ENCODE measurements around the gene INSC. TPM values are rescaled to one million over a fixed set of nuclear protein-coding genes. Genes with fewer than 3 reads are reported as not detected.

The INSC gene
- total and polyA plus RNA-seq, 2 of the 8 experiments (the other 6 are each of a cell fraction or from before 2014, with no cell fraction given), result 0.58 to 0.59 TPM

- no peak overlapping the region for H4K8ac ChIP-seq (ENCODE audit: extremely low read depth, insufficient read depth, low read length)
- no peak overlapping the region for H3K18ac ChIP-seq (ENCODE audit: extremely low read depth, low read length)
- WGBS, 2 experiments (ENCODE audit: extremely low coverage in 1 of 2, insufficient coverage in 1 of 2, insufficient read length in 1 of 2, insufficient replicate concordance in 2 of 2, low coverage in 1 of 2, low lambda C conversion rate in 2 of 2, missing lambda C conversion rate in 1 of 2), result 87% methylated on average over 3 of the region's 3 CpGs; no CpG with 5 or more reads in 1 of the 2 experiments
- no peak overlapping the region for H2AFZ ChIP-seq (ENCODE audit: low read length)
- H2BK15ac ChIP-seq (ENCODE audit: low read length), result no peak overlapping the region
- H3K14ac ChIP-seq (ENCODE audit: insufficient read length), result no peak overlapping the region
- H2BK20ac ChIP-seq (ENCODE audit: low read length), result no peak overlapping the region
- ChIA-PET POLR2A (ENCODE audit: partially characterized antibody) (interaction anchor here (0.6 kb wide), 1 partner anchor 637 kb away, joined by 3 read pairs; no protein-coding TSS in a partner anchor), CTCF (ENCODE audit: partially characterized antibody) (interaction anchor here (1.4 to 1.6 kb wide), 2 partner anchors 10 to 12 kb away, joined by 6 to 7 read pairs; no protein-coding TSS in a partner anchor)
- no peaks in the 10 kb centered on the region for H3K23me2 ChIP-seq (ENCODE audit: low read depth, low read length)
- H3K9me3 ChIP-seq (ENCODE audit: insufficient read depth in 2 of 2, low read depth in 1 of 2, low read length in 1 of 2), result no peaks in the 10 kb centered on the region
- FAIRE-seq (no peak), DNase-seq (ENCODE audit: low read depth in 1 of 2, low spot score in 2 of 2) (no peak)
- H2BK12ac ChIP-seq (ENCODE audit: low read depth, low read length), result no peak overlapping the region
- H3K4me3 ChIP-seq (ENCODE audit: extremely low read depth in 1 of 4, insufficient read depth in 2 of 4, low read depth in 3 of 4, low read length in 4 of 4), result no peak overlapping the region
- H3K4me2 ChIP-seq (ENCODE audit: insufficient read depth in 1 of 2, low read depth in 2 of 2, low read length in 2 of 2), result no peak overlapping the region
- no peak overlapping the region for H2BK5ac ChIP-seq (ENCODE audit: low read depth, low read length)
- no peaks in the 10 kb centered on the region for H3K79me1 ChIP-seq (ENCODE audit: low read depth, low read length)
- no peak overlapping the region for H3K23ac ChIP-seq (ENCODE audit: insufficient read length)
- H4K91ac ChIP-seq (replicated peaks; ENCODE audit: insufficient read length, low read length), result no peak overlapping the region
- no peaks in the 10 kb centered on the region for H4K20me1 ChIP-seq (replicated peaks in 1 of 2; ENCODE audit: control insufficient read depth in 1 of 2, insufficient read depth in 2 of 2, low read length in 2 of 2)
- no peaks in the 10 kb centered on the region for H3K36me3 ChIP-seq (ENCODE audit: control insufficient read depth in 2 of 4, insufficient read depth in 4 of 4, low read length in 3 of 4)
- H2AK5ac ChIP-seq (ENCODE audit: low read depth, low read length), result no peak overlapping the region
- H3K27me3 ChIP-seq (replicated peaks in 1 of 4; ENCODE audit: control insufficient read depth in 3 of 4, extremely low read depth in 1 of 4, insufficient read depth in 3 of 4, low read length in 3 of 4), result no peaks in the 10 kb centered on the region
- H3K79me2 ChIP-seq (ENCODE audit: control insufficient read depth in 1 of 2, insufficient read depth in 2 of 2, low read length in 2 of 2), result no peaks in the 10 kb centered on the region
- H3K27ac ChIP-seq (ENCODE audit: low read depth, low read length), result no peak overlapping the region
- H2BK120ac ChIP-seq (replicated peaks; ENCODE audit: low read depth, low read length), result no peak overlapping the region
- no peak overlapping the region for H3K56ac ChIP-seq (replicated peaks; ENCODE audit: insufficient read length, low read depth, low read length)
- no peak overlapping the region for H3K4ac ChIP-seq (replicated peaks; ENCODE audit: insufficient read length, low read depth, low read length)
- H3K4me1 ChIP-seq (replicated peaks in 1 of 4; ENCODE audit: control insufficient read depth in 3 of 4, insufficient read depth in 4 of 4, low read length in 3 of 4), result peaks cover 0 to 3% (median under 1%) of the 10 kb centered on the region in 4 experiments; a peak in 1 of 7 replicates
- H4K5ac ChIP-seq (ENCODE audit: insufficient read length, low read depth, low read length), result no peak overlapping the region
- no peak overlapping the region for H3K9ac ChIP-seq (replicated peaks in 1 of 4; ENCODE audit: extremely low read depth in 1 of 4, low read depth in 3 of 4, low read length in 3 of 4)
- TF ChIP-seq RXRA (IDR thresholded peaks at IDR 0.05; ENCODE audit: insufficient read depth, low read depth, low read length), result no peak
- TF ChIP-seq FOSL1 (IDR thresholded peaks at IDR 0.05; ENCODE audit: insufficient read depth, low read depth, low read length), result no peak
- no peak for TF ChIP-seq MAX (IDR thresholded peaks at IDR 0.05)
- TF ChIP-seq CHD1 (IDR thresholded peaks at IDR 0.05; ENCODE audit: low read depth, low read length), result no peak
- no peak for TF ChIP-seq TEAD4 (IDR thresholded peaks at IDR 0.05; ENCODE audit: low read depth, low read length)
- no peak for TF ChIP-seq TBP (IDR thresholded peaks at IDR 0.05; ENCODE audit: low read depth, low read length)
- no peak for TF ChIP-seq SAP30 (IDR thresholded peaks at IDR 0.05; ENCODE audit: insufficient read depth, insufficient replicate concordance, low read length)
- no peak for TF ChIP-seq SP4 (IDR thresholded peaks at IDR 0.05; ENCODE audit: low read length)
- TF ChIP-seq RBBP5 (IDR thresholded peaks at IDR 0.05; ENCODE audit: borderline replicate concordance, low read depth, low read length), result no peak
- TF ChIP-seq CTCF (IDR thresholded peaks at IDR 0.05; ENCODE audit: control extremely low read depth in 1 of 3, insufficient read depth in 1 of 3, low read depth in 1 of 3, low read length in 3 of 3), result no peak
- no peak for TF ChIP-seq BACH1 (IDR thresholded peaks at IDR 0.05; ENCODE audit: low read length)
- TF ChIP-seq GTF2F1 (IDR thresholded peaks at IDR 0.05; ENCODE audit: borderline replicate concordance, low read depth, low read length), result no peak
Observed at GRCh38 chr11:15234796-15235195, 120.1 kb downstream of the INSC start.
